WTC11 (cell line): Measurements from ENCODE around the gene DMD. TPM values are rescaled to one million over a fixed set of nuclear protein-coding genes. Genes with fewer than 3 reads are reported as not detected.

Experiments used
- ATAC-seq: fragments of 200-7000 bp; cut with Tn5 transposase; 2 replicates; pipeline ENCODE4 v1.10.0; 2021; ENCODE audit warnings: mild to moderate bottlenecking, moderate library complexity
- CTCF ChIA-PET: fragments of 300-600 bp; sonication (Branson Sonifier 250); formaldehyde crosslinking; loops from one replicate; lab custom pipeline; 2021; ENCODE audit warnings: antibody characterized with exemption; lab: Charles Lee
- POLR2A ChIA-PET: fragments of 350-600 bp; sonication (Branson Sonifier 250); formaldehyde crosslinking; loops from one replicate; lab custom pipeline; 2021; ENCODE audit warnings: antibody characterized with exemption; lab: Charles Lee
- DNase-seq: peaks from one replicate; pipeline ENCODE4 v3.0.0; 2021; ENCODE audit warnings: low spot score
- H3K27ac Mint-ChIP-seq: 2 replicates; pipeline ENCODE4 v1.8.0; 2021; ENCODE audit warnings: mixed read lengths
- H3K27me3 Mint-ChIP-seq: 2 replicates; pipeline ENCODE4 v1.8.0; 2021; ENCODE audit warnings: low read depth, mild to moderate bottlenecking, moderate library complexity, mixed read lengths
- H3K36me3 Mint-ChIP-seq: 2 replicates; pipeline ENCODE4 v1.8.0; 2021; ENCODE audit warnings: mixed read lengths
- H3K4me1 Mint-ChIP-seq: 2 replicates; pipeline ENCODE4 v1.8.0; 2022; ENCODE audit warnings: mixed read lengths
- H3K4me3 Mint-ChIP-seq: 2 replicates; pipeline ENCODE4 v1.8.0; 2021; ENCODE audit warnings: mild to moderate bottlenecking, moderate library complexity, mixed read lengths
- H3K9me3 Mint-ChIP-seq: 2 replicates; pipeline ENCODE4 v1.8.0; 2021; ENCODE audit warnings: mixed read lengths
- ATF1 ChIP-seq: sonication (generic); formaldehyde crosslinking; IDR thresholded peaks from 2 replicates; pipeline ENCODE4 v1.8.1; 2023; ENCODE audit warnings: mild to moderate bottlenecking, moderate library complexity, missing genetic modification reagents
- NR2C2 ChIP-seq: sonication (generic); formaldehyde crosslinking; IDR thresholded peaks from 2 replicates; pipeline ENCODE4 v1.8.0; 2022; ENCODE audit warnings: mild to moderate bottlenecking, missing genetic modification reagents
- RORB ChIP-seq: fragments of 250-450 bp; sonication (Bioruptor Pico); IDR thresholded peaks from 2 replicates; pipeline ENCODE4 v1.9.0; 2021; ENCODE audit warnings: mild to moderate bottlenecking
- TP53 ChIP-seq: sonication (generic); formaldehyde crosslinking; IDR thresholded peaks from 2 replicates; pipeline ENCODE4 v1.8.1; 2023; ENCODE audit warnings: mild to moderate bottlenecking, missing genetic modification reagents
- ZNF138 ChIP-seq: sonication (generic); formaldehyde crosslinking; conservative IDR thresholded peaks from 2 replicates; pipeline ENCODE4 v1.8.1; 2022; ENCODE audit warnings: mild to moderate bottlenecking, moderate library complexity, missing genetic modification reagents
- ZNF263 ChIP-seq: sonication (generic); formaldehyde crosslinking; IDR thresholded peaks from 2 replicates; pipeline ENCODE4 v1.8.1; 2022; ENCODE audit warnings: low read depth, mild to moderate bottlenecking, moderate library complexity, missing genetic modification reagents
- ZNF317 ChIP-seq: sonication (generic); formaldehyde crosslinking; IDR thresholded peaks from 2 replicates; pipeline ENCODE4 v1.8.1; 2023; ENCODE audit warnings: low read depth, mild to moderate bottlenecking, moderate library complexity, missing genetic modification reagents, borderline replicate concordance
- ZNF416 ChIP-seq: fragments of 250-450 bp; sonication (Bioruptor Pico); IDR thresholded peaks from 2 replicates; pipeline ENCODE4 v1.9.0; 2021; ENCODE audit warnings: mild to moderate bottlenecking, inconsistent platforms
- total RNA-seq: library from RNA; stranded (reverse); gene quantifications from 3 replicates; pipeline ENCODE4 v1.2.3, GENCODE V29; 2021
- TF ChIP-seq, protein P1 (sequence below): sonication (generic); formaldehyde crosslinking; IDR thresholded peaks from 2 replicates; pipeline ENCODE4 v1.8.1; 2023; ENCODE audit warnings: mild to moderate bottlenecking, moderate library complexity, missing genetic modification reagents
- TF ChIP-seq, protein P2 (sequence below): sonication (generic); formaldehyde crosslinking; IDR thresholded peaks from 2 replicates; pipeline ENCODE4 v1.8.1; 2022; ENCODE audit warnings: missing genetic modification reagents, borderline replicate concordance
- TF ChIP-seq, protein P3 (sequence below): sonication (generic); formaldehyde crosslinking; IDR thresholded peaks from 2 replicates; pipeline ENCODE4 v1.8.1; 2022; ENCODE audit warnings: low read depth, missing genetic modification reagents, borderline replicate concordance
- TF ChIP-seq, protein P4 (sequence below): sonication (generic); formaldehyde crosslinking; IDR thresholded peaks from 2 replicates; pipeline ENCODE4 v1.8.0; 2022; ENCODE audit warnings: mild to moderate bottlenecking, missing genetic modification reagents
- TF ChIP-seq, protein P5 (sequence below): sonication (generic); formaldehyde crosslinking; IDR thresholded peaks from 2 replicates; pipeline ENCODE4 v1.8.1; 2023; ENCODE audit warnings: mild to moderate bottlenecking, missing genetic modification reagents, moderate library complexity

The DMD gene
- total RNA-seq, 1 experiment from 2014 or later = 9.1 TPM

DNA sequence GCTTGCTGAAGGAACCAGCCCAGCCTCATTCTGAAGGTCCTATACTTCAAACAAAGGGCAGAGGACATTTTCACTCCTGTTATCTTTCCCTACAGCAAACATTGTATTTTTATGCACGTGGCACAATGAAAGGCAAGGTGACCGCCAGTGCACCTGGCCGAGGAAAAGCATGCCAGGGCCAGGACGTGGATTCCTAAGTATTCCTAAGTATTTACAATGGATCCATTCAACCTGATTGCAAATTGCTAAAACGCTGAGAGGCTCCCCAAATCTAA, 2011.6 kb downstream of the DMD start (continued):
- TF ChIP-seq, protein P1, sequence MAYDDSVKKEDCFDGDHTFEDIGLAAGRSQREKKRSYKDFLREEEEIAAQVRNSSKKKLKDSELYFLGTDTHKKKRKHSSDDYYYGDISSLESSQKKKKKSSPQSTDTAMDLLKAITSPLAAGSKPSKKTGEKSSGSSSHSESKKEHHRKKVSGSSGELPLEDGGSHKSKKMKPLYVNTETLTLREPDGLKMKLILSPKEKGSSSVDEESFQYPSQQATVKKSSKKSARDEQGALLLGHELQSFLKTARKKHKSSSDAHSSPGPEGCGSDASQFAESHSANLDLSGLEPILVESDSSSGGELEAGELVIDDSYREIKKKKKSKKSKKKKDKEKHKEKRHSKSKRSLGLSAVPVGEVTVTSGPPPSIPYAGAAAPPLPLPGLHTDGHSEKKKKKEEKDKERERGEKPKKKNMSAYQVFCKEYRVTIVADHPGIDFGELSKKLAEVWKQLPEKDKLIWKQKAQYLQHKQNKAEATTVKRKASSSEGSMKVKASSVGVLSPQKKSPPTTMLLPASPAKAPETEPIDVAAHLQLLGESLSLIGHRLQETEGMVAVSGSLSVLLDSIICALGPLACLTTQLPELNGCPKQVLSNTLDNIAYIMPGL (CRISPR knock-in tag) = no peak
- TF ChIP-seq, protein P2, sequence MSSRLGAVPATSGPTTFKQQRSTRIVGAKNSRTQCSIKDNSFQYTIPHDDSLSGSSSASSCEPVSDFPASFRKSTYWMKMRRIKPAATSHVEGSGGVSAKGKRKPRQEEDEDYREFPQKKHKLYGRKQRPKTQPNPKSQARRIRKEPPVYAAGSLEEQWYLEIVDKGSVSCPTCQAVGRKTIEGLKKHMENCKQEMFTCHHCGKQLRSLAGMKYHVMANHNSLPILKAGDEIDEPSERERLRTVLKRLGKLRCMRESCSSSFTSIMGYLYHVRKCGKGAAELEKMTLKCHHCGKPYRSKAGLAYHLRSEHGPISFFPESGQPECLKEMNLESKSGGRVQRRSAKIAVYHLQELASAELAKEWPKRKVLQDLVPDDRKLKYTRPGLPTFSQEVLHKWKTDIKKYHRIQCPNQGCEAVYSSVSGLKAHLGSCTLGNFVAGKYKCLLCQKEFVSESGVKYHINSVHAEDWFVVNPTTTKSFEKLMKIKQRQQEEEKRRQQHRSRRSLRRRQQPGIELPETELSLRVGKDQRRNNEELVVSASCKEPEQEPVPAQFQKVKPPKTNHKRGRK = no peak
- TF ChIP-seq, protein P3, sequence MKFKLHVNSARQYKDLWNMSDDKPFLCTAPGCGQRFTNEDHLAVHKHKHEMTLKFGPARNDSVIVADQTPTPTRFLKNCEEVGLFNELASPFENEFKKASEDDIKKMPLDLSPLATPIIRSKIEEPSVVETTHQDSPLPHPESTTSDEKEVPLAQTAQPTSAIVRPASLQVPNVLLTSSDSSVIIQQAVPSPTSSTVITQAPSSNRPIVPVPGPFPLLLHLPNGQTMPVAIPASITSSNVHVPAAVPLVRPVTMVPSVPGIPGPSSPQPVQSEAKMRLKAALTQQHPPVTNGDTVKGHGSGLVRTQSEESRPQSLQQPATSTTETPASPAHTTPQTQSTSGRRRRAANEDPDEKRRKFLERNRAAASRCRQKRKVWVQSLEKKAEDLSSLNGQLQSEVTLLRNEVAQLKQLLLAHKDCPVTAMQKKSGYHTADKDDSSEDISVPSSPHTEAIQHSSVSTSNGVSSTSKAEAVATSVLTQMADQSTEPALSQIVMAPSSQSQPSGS = no peak

DNA sequence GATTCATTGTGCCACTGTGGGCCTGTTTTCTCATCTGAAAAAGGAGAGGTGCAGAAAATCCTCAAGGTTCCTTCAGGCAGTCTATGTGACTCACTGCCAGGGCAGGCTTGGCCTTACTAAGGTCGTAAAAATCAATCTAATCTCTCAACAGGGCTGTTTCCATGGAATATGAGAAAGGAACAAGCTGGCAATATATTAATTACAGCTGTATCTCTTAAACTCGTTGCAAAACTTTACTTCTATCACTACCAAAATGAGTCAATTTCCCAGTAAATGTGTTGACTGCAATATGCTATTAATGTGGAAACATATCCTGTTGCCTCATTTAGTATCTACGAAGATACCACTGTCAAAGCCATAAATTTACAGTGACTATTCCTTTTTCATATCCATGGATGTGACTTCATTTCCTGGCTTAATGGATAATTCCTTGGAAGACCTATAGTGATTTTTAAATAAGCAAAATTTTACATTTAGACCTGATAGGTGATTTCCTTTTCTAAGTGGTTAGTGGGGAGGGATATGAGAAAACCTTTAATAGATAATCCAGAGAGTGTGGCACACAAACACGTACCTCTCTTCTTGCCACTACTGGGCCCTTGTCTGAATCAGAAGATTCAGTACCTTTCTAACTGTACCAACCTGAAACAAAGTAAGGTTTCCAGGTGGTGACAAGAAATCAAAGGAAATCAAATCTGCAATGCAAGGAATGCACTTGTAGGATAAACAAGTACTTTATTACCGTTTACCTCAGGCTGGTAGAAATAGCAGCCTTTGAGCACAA, 2012.1 kb downstream of the DMD start:
- H3K27me3 Mint-ChIP-seq = no peaks in the 10 kb centered on the region
- H3K9me3 Mint-ChIP-seq = 0 out of 2 replicates have a peak, but pooled peaks cover 5% of the 10 kb centered on the region
- H3K36me3 Mint-ChIP-seq = peaks cover 8% of the 10 kb centered on the region; the same call in 1 of the 2 replicates
- DNase-seq = no peak
- peaks cover 31% of the 10 kb centered on the region for H3K4me1 Mint-ChIP-seq
- H3K4me3 Mint-ChIP-seq = no peak overlapping the region
- TF ChIP-seq RORB (CRISPR knock-in tag) (no peak), ZNF317 (no peak), TP53 (CRISPR knock-in tag) (no peak), NR2C2 (no peak), ZNF416 (CRISPR knock-in tag) (no peak), ZNF263 (CRISPR knock-in tag) (no peak), ATF1 (CRISPR knock-in tag) (no peak), ZNF138 (CRISPR knock-in tag) (no peak)
- TF ChIP-seq, protein P2 = no peak
- TF ChIP-seq, protein P3 = no peak
- TF ChIP-seq, protein P4, sequence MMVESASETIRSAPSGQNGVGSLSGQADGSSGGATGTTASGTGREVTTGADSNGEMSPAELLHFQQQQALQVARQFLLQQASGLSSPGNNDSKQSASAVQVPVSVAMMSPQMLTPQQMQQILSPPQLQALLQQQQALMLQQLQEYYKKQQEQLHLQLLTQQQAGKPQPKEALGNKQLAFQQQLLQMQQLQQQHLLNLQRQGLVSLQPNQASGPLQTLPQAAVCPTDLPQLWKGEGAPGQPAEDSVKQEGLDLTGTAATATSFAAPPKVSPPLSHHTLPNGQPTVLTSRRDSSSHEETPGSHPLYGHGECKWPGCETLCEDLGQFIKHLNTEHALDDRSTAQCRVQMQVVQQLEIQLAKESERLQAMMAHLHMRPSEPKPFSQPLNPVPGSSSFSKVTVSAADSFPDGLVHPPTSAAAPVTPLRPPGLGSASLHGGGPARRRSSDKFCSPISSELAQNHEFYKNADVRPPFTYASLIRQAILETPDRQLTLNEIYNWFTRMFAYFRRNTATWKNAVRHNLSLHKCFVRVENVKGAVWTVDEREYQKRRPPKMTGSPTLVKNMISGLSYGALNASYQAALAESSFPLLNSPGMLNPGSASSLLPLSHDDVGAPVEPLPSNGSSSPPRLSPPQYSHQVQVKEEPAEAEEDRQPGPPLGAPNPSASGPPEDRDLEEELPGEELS = no peak
- TF ChIP-seq, protein P5, sequence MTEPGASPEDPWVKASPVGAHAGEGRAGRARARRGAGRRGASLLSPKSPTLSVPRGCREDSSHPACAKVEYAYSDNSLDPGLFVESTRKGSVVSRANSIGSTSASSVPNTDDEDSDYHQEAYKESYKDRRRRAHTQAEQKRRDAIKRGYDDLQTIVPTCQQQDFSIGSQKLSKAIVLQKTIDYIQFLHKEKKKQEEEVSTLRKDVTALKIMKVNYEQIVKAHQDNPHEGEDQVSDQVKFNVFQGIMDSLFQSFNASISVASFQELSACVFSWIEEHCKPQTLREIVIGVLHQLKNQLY (CRISPR knock-in tag) = no peak
- H3K27ac Mint-ChIP-seq = no peak overlapping the region
- CTCF ChIA-PET = no interaction called here
- POLR2A ChIA-PET = no interaction called here
- ATAC-seq = no peak
